ENCODE measurements around the gene MYEOV.

GRCh38 chr11:69339041-69339733 lies 45.2 kb downstream of the MYEOV start:
- no peak for TF ChIP-seq POLR2A (IDR thresholded peaks at IDR 0.05)
- TF ChIP-seq CTCF (IDR thresholded peaks at IDR 0.05) = no peak

Data from esophagus squamous epithelium (tissue), 4 donors.